ENCODE data around the gene SERPINA5. TPM values are rescaled to one million over a fixed set of nuclear protein-coding genes. Genes with fewer than 3 reads are reported as not detected.
A peak's percentile ranks its signal among the peaks of the same experiment; 100 is the strongest.

The SERPINA5 gene
- total and polyA plus RNA-seq, 2 of the 13 experiments (the other 11 are each of a cell fraction or from before 2014, with no cell fraction given): 449 to 498 TPM

DNA sequence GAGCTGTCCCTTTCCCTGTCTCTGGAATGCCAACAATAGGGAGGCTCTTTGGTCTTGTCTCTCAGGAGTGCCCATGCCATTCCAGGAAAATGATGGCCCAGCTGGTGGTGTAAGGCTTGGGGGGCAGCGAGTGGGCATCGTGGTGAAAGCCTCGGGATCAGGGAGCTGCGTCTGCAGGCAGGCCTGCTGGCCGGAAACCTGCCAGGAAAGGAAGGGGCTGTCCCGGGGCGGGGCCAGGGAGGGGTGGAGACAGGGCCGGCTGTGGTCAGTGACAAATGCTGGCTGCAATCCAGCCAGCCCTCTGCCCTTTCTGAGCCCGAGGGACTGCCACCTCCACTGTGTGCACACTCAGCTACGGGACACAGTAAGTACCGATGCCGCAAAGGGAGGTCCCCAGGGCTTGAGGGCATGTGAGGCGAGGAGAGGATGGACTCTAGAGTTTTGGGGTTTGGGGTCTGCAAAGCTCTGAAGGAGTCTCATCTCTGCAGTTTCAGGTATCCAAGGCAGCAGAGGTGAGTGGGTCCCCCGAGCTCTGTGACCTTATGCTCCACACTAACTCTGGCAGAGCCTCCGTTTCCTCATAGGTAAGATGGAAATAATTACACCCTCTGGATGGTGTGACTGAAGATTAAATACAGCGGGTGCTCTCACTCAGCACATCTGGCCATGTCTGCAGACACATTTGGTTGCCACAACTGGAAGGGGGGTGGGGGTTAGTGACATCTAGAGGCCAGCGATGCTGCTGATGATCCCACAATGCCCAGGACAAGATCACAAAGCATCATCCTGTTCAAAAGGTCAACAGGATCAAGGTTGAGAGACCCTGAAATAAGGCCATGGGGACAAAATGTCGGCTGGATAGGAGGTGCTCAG lies at the start of gene SERPINA5 (continued):
- TF ChIP-seq FOXP4 (CRISPR knock-in tag; IDR thresholded peaks at IDR 0.05): no peak; the same call in 1 of the 2 replicates
- no peak; the same call in 1 of the 2 replicates for TF ChIP-seq ZNF160 (CRISPR knock-in tag; IDR thresholded peaks at IDR 0.05)
- TF ChIP-seq GATA4 (IDR thresholded peaks at IDR 0.05; ENCODE audit: borderline replicate concordance, low read depth): no peak
- peak; percentile 57 for TF ChIP-seq ERF (CRISPR knock-in tag; IDR thresholded peaks at IDR 0.05)
- TF ChIP-seq ARID5B (CRISPR knock-in tag; IDR thresholded peaks at IDR 0.05): peak; percentile 39
- no peak for TF ChIP-seq CREBL2 (CRISPR knock-in tag; IDR thresholded peaks at IDR 0.05; ENCODE audit: borderline replicate concordance)
- 0 out of 2 replicates have a peak, but pooled peaks have one; percentile 37 for TF ChIP-seq KDM4B (CRISPR knock-in tag; IDR thresholded peaks at IDR 0.05)
- TF ChIP-seq ZFY (CRISPR knock-in tag; IDR thresholded peaks at IDR 0.05): peak; percentile 72
- no peak for TF ChIP-seq ZNF790 (CRISPR knock-in tag; IDR thresholded peaks at IDR 0.05; ENCODE audit: borderline replicate concordance)
- no peak for TF ChIP-seq PHF21A (CRISPR knock-in tag; IDR thresholded peaks at IDR 0.05)
- TF ChIP-seq, protein P1, sequence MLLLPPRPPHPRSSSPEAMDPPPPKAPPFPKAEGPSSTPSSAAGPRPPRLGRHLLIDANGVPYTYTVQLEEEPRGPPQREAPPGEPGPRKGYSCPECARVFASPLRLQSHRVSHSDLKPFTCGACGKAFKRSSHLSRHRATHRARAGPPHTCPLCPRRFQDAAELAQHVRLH (CRISPR knock-in tag; IDR thresholded peaks at IDR 0.05; ENCODE audit: borderline replicate concordance, low read depth): peak; percentile 67; the same call in 1 of the 2 replicates
- no peak for TF ChIP-seq HDAC6 (IDR thresholded peaks at IDR 0.05; ENCODE audit: low read depth, low read length)
- no peak for TF ChIP-seq ZNF256 (CRISPR knock-in tag; conservative IDR thresholded peaks at IDR 0.05)
- no peak for TF ChIP-seq ZNF577 (CRISPR knock-in tag; IDR thresholded peaks at IDR 0.05; ENCODE audit: borderline replicate concordance, low read depth)
- no peak; the same call in 1 of the 2 replicates for TF ChIP-seq ZNF556 (CRISPR knock-in tag; IDR thresholded peaks at IDR 0.05; ENCODE audit: borderline replicate concordance)
- TF ChIP-seq, protein P2, sequence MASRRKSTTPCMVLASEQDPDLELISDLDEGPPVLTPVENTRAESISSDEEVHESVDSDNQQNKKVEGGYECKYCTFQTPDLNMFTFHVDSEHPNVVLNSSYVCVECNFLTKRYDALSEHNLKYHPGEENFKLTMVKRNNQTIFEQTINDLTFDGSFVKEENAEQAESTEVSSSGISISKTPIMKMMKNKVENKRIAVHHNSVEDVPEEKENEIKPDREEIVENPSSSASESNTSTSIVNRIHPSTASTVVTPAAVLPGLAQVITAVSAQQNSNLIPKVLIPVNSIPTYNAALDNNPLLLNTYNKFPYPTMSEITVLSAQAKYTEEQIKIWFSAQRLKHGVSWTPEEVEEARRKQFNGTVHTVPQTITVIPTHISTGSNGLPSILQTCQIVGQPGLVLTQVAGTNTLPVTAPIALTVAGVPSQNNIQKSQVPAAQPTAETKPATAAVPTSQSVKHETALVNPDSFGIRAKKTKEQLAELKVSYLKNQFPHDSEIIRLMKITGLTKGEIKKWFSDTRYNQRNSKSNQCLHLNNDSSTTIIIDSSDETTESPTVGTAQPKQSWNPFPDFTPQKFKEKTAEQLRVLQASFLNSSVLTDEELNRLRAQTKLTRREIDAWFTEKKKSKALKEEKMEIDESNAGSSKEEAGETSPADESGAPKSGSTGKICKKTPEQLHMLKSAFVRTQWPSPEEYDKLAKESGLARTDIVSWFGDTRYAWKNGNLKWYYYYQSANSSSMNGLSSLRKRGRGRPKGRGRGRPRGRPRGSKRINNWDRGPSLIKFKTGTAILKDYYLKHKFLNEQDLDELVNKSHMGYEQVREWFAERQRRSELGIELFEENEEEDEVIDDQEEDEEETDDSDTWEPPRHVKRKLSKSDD (CRISPR knock-in tag; IDR thresholded peaks at IDR 0.05; ENCODE audit: low read depth): no peak
- no peak for TF ChIP-seq ZNF180 (CRISPR knock-in tag; IDR thresholded peaks at IDR 0.05; ENCODE audit: borderline replicate concordance, low read depth)
- 0 out of 2 replicates have a peak, but pooled peaks have one; percentile 76 for TF ChIP-seq ZNF564 (CRISPR knock-in tag; IDR thresholded peaks at IDR 0.05)
- TF ChIP-seq ZNF746 (CRISPR knock-in tag; IDR thresholded peaks at IDR 0.05): no peak
- TF ChIP-seq YEATS2 (CRISPR knock-in tag; IDR thresholded peaks at IDR 0.05; ENCODE audit: borderline replicate concordance): peak; percentile 23; the same call in 1 of the 2 replicates
